ENCODE measurements around the gene PTPN1. TPM values are rescaled to one million over a fixed set of nuclear protein-coding genes. Genes with fewer than 3 reads are reported as not detected.

PTPN1 gene
- total and polyA plus RNA-seq, 2 experiments from 2014 or later = 19.4 to 29.4 TPM

DNA sequence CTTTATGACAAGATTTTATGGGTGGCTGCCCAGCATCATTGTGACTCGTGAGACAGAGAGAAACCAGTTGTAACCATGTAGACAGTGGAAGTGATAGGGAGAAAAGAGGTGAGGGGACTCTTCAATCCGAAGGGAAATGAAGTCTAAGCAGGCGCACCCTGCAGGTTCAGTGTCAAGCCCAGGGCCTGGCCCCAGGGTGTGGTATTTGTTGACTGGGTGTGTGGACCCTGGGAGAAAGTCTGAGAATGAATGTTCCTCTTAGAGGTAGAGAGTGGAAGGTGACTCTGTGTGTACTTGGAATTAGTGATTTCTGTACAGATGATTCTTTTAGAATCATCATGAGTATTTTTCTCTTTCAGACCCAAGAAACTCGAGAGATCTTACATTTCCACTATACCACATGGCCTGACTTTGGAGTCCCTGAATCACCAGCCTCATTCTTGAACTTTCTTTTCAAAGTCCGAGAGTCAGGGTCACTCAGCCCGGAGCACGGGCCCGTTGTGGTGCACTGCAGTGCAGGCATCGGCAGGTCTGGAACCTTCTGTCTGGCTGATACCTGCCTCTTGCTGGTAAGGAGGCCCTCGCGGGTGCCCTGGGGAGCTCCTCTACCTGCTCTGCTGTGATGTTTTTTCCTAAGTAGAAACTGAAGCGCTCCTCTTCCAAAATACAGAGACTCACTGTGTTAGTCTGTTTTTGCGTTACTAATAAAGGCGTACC is 68.0 kb downstream of the PTPN1 start:
- H3K9me3 ChIP-seq (ENCODE audit: low read depth) = no peaks in the 10 kb centered on the region
- peaks cover 2% of the 10 kb centered on the region for H3K4me1 ChIP-seq (ENCODE audit: low read depth)
- H3K27ac ChIP-seq = no peak overlapping the region
- H3K36me3 ChIP-seq = peaks cover 35% of the 10 kb centered on the region
- TF ChIP-seq, protein P1, sequence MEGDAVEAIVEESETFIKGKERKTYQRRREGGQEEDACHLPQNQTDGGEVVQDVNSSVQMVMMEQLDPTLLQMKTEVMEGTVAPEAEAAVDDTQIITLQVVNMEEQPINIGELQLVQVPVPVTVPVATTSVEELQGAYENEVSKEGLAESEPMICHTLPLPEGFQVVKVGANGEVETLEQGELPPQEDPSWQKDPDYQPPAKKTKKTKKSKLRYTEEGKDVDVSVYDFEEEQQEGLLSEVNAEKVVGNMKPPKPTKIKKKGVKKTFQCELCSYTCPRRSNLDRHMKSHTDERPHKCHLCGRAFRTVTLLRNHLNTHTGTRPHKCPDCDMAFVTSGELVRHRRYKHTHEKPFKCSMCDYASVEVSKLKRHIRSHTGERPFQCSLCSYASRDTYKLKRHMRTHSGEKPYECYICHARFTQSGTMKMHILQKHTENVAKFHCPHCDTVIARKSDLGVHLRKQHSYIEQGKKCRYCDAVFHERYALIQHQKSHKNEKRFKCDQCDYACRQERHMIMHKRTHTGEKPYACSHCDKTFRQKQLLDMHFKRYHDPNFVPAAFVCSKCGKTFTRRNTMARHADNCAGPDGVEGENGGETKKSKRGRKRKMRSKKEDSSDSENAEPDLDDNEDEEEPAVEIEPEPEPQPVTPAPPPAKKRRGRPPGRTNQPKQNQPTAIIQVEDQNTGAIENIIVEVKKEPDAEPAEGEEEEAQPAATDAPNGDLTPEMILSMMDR (IDR thresholded peaks at IDR 0.05; ENCODE audit: low read depth, low read length) = no peak
- no peak overlapping the region for H3K4me3 ChIP-seq
- no peaks in the 10 kb centered on the region for H3K27me3 ChIP-seq
- no peak for DNase-seq (ENCODE audit: low read depth in 1 of 2, low spot score in 1 of 2)

DNA sequence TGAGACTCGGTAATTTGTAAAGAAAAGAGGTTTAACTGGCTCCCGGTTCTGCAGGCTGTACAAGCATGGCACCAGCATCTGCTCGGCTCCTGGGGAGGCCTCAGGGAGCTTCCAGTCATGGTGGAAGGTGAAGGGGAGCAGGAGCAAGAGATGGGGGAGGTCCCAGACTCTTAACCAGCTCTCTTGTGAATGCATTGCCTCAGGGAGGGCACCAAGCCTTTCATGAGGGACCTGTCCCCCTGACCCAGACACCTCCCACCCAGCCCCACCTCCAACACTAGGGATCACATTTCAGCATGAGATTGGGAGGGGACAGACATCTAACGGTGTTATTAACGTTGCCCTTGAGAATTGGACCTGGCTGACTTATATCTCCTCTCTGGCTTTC is 68.6 kb downstream of the PTPN1 start:
- Histone ChIP-seq H3K27ac (no peak overlapping the region), H3K27me3 (no peaks in the 10 kb centered on the region), H3K9me3 (ENCODE audit: low read depth) (no peaks in the 10 kb centered on the region), H3K36me3 (peaks cover 41% of the 10 kb centered on the region), H3K4me3 (no peak overlapping the region), H3K4me1 (ENCODE audit: low read depth) (no peaks in the 10 kb centered on the region)
- TF ChIP-seq, protein P1 (IDR thresholded peaks at IDR 0.05; ENCODE audit: low read depth, low read length) = no peak
- no peak for DNase-seq (ENCODE audit: low read depth in 1 of 2, low spot score in 1 of 2)

DNA sequence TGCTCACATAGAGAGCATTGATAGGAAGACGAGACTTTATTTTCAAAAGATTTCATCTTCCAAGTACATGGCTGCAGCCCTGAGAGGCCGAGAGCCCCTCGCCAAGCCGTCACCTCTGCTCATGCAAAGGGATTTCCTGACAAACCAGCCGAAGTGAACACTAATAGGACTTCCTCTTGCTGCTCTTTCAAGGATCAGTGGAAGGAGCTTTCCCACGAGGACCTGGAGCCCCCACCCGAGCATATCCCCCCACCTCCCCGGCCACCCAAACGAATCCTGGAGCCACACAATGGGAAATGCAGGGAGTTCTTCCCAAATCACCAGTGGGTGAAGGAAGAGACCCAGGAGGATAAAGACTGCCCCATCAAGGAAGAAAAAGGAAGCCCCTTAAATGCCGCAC is 69.3 kb downstream of the PTPN1 start:
- DNase-seq (ENCODE audit: low read depth in 1 of 2, low spot score in 1 of 2) = no peak
- TF ChIP-seq, protein P1 (IDR thresholded peaks at IDR 0.05; ENCODE audit: low read depth, low read length) = no peak
- Histone ChIP-seq H3K36me3 (peaks cover 47% of the 10 kb centered on the region), H3K4me1 (ENCODE audit: low read depth) (no peaks in the 10 kb centered on the region), H3K27ac (no peak overlapping the region), H3K9me3 (ENCODE audit: low read depth) (no peaks in the 10 kb centered on the region), H3K27me3 (no peaks in the 10 kb centered on the region), H3K4me3 (no peak overlapping the region)

DNA sequence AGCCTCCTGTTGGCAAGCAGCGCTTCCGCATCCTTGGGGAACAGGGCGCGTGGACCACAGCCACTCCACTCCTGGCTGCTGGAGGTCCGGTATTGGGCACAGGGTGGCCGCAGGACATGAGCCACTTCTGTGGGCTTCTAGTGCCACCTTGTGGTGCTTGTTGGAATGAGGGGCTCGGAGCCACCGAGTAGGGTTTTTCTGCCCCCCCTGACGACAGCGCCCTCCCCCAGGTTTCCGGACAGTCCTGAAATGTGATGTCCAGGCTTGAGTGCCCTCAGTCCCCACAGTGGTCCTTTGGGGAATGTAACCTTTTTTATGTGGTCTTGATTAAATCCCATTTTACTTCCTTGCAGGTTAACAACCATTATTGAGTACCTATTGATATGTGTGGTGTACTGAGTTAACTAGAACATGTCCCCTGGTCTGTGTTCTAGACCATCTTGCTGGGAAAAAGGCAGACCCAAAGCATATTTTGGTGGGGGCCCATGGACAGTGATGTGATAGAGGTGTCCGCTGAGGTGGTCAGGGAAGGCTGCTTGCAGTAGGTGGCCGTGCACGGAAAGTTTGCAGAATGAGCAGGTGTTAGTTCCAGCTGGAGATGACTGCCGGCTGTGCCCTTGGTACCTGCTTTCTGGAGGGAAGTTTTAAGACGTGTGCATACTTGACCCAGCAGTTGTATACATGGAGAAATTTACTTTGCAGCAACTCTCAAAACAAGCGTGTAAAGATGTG is 70.0 kb downstream of the PTPN1 start:
- H3K4me1 ChIP-seq (ENCODE audit: low read depth) = no peaks in the 10 kb centered on the region
- no peak overlapping the region for H3K4me3 ChIP-seq
- DNase-seq (ENCODE audit: low read depth in 1 of 2, low spot score in 1 of 2) = peak; percentile 62 to 65
- TF ChIP-seq, protein P1 (IDR thresholded peaks at IDR 0.05; ENCODE audit: low read depth, low read length) = peak; percentile 69
- no peak overlapping the region for H3K27ac ChIP-seq
- no peaks in the 10 kb centered on the region for H3K27me3 ChIP-seq
- H3K9me3 ChIP-seq (ENCODE audit: low read depth) = no peaks in the 10 kb centered on the region
- H3K36me3 ChIP-seq = peaks cover 47% of the 10 kb centered on the region

DNA sequence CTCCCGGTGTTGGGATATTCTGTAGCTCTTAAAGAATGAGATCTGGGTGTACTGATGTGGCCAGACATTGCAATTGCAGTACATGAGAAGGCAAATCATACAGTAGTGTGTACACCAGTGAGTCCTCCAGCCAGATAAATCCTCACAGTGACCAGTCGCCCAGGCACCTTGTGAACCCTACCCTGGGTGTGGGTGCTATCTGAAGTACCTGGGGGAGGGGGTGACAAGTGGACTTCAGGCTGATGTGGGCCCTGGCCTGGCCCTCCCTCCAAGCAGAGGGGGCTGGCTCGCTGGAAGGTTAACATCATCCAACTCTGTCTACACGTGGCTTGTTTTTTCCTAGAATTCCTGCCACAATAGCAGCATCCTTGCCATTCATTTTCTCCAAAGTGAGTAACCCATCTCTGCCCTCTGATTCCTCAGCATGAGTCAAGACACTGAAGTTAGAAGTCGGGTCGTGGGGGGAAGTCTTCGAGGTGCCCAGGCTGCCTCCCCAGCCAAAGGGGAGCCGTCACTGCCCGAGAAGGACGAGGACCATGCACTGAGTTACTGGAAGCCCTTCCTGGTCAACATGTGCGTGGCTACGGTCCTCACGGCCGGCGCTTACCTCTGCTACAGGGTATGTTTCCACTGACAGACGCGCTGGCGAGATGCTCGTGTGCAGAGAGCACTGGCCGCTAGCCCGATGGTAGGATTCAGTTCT is 70.8 kb downstream of the PTPN1 start:
- Histone ChIP-seq H3K4me3 (no peak overlapping the region), H3K27ac (no peak overlapping the region), H3K4me1 (ENCODE audit: low read depth) (no peaks in the 10 kb centered on the region), H3K9me3 (ENCODE audit: low read depth) (no peaks in the 10 kb centered on the region), H3K27me3 (no peaks in the 10 kb centered on the region), H3K36me3 (peaks cover 47% of the 10 kb centered on the region)
- TF ChIP-seq, protein P1 (IDR thresholded peaks at IDR 0.05; ENCODE audit: low read depth, low read length) = no peak
- DNase-seq (ENCODE audit: low read depth in 1 of 2, low spot score in 1 of 2) = no peak
